ENCODE measurements around the gene RANBP2. TPM values are rescaled to one million over a fixed set of nuclear protein-coding genes. Genes with fewer than 3 reads are reported as not detected.
"Not testable (repeated sequence)": the region's sequence is repeated elsewhere in the genome, so short reads cannot be mapped to it uniquely, and the experiment has no call there.

The RANBP2 gene
- total and polyA plus RNA-seq, 12 donors, result 8.0 to 74.0 (median 56.1) TPM

- peak; percentile 61 to 87 (median 82) for ATAC-seq
- intact Hi-C loops (cut with DNase I), result not testable (repeated sequence)
Measured at GRCh38 chr2:108690001-108690400, 29.3 kb upstream of the RANBP2 start.

DNA sequence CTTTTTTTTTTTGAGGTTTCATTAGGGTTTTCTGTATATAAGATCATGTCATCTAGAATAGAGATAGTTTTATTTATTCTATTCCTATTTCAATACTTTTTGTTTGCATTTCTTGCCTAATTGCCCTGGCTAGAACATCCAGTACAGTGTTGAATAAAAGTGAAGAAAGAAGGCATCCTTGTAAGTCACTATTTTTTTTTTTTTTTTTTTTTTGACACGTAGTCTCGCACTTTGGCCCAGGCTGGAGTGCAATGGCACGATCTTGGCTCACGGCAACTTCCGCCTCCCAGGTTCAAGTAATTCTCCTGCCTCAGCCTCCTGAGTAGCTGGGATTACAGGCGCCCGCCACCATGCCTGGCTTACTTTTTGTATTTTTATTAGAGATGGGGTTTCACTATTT lies 27.8 kb upstream of the RANBP2 start:
- Histone ChIP-seq H3K9me3 (no peaks in the 10 kb centered on the region), H3K27ac (no peak overlapping the region), H3K27me3 (no peaks in the 10 kb centered on the region), H3K36me3 (peaks cover 0 to 6% (median 0%) of the 10 kb centered on the region in 9 donors), H3K4me1 (peaks cover 0 to 3% (median 0%) of the 10 kb centered on the region in 9 donors), H3K4me3 (no peak overlapping the region)
- intact Hi-C loops (cut with DNase I), result no loop called here
- DNase-seq (no peak), ATAC-seq (no peak)
- 96 to 97% methylated on average over 7 of the region's 7 CpGs for WGBS, 2 donors
- TF ChIP-seq, protein P1, sequence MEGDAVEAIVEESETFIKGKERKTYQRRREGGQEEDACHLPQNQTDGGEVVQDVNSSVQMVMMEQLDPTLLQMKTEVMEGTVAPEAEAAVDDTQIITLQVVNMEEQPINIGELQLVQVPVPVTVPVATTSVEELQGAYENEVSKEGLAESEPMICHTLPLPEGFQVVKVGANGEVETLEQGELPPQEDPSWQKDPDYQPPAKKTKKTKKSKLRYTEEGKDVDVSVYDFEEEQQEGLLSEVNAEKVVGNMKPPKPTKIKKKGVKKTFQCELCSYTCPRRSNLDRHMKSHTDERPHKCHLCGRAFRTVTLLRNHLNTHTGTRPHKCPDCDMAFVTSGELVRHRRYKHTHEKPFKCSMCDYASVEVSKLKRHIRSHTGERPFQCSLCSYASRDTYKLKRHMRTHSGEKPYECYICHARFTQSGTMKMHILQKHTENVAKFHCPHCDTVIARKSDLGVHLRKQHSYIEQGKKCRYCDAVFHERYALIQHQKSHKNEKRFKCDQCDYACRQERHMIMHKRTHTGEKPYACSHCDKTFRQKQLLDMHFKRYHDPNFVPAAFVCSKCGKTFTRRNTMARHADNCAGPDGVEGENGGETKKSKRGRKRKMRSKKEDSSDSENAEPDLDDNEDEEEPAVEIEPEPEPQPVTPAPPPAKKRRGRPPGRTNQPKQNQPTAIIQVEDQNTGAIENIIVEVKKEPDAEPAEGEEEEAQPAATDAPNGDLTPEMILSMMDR (IDR thresholded peaks at IDR 0.05), result no peak

More at GRCh38 chr2:108690001-108690400, 29.3 kb upstream of the RANBP2 start:
- H3K4me3 ChIP-seq, H3K27me3 ChIP-seq, H3K27ac ChIP-seq, H3K4me1 ChIP-seq, DNase-seq, H3K9me3 ChIP-seq: not testable (repeated sequence)
- TF ChIP-seq, protein P1 (IDR thresholded peaks at IDR 0.05), result peak in 4 of 9 donors; percentile 11 to 37 (median 25)
- H3K36me3 ChIP-seq, result peaks cover 0 to 20% (median 11%) of the 10 kb centered on the region in 9 donors
- WGBS, 2 donors, result no CpG with 5 or more reads among the region's 1 CpG

GRCh38 chr2:108701208-108701607 lies 18.1 kb upstream of the RANBP2 start:
- intact Hi-C loops (cut with DNase I), result no loop called here
- no peaks in the 10 kb centered on the region for H3K36me3 ChIP-seq
- H3K4me1 ChIP-seq, result peaks cover 0 to 10% (median 7%) of the 10 kb centered on the region in 9 donors
- peaks cover 0 to under 1% (median 0%) of the 10 kb centered on the region in 11 donors for H3K9me3 ChIP-seq
- 9 to 12% methylated on average over 3 of the region's 3 CpGs for WGBS, 2 donors
- TF ChIP-seq, protein P1 (IDR thresholded peaks at IDR 0.05), result no peak
- H3K27me3 ChIP-seq, result no peaks in the 10 kb centered on the region
- H3K27ac ChIP-seq, result no peak overlapping the region
- H3K4me3 ChIP-seq, result no peak overlapping the region
- no peak for DNase-seq
- ATAC-seq, result peak in 2 of 8 donors; percentile 54 to 84

DNA sequence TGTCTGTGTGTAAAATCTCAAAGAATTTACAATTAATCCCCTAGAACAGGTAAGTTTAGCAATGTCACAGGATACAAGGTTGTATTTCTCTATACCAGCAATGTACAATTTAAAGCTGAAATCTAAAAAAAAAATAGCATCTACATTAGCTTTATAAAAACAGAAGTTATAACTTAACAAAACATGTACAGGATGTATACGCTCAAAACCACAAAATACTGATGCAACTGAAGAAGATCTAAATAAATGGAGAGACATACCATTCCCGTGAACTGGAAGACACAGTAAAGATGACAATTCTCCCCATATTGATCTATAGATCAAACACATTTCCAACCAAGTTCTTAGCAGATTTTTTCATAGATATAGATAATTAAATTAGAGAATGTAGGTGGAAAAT lies 17.5 kb upstream of the RANBP2 start:
- no peak overlapping the region for H3K27ac ChIP-seq
- DNase-seq (no peak), ATAC-seq (no peak)
- H3K9me3 ChIP-seq, result peaks cover 0 to 6% (median 0%) of the 10 kb centered on the region in 11 donors
- intact Hi-C loops (cut with DNase I), result no loop called here
- H3K4me3 ChIP-seq, result no peak overlapping the region
- peaks cover 0 to 10% (median 7%) of the 10 kb centered on the region in 9 donors for H3K4me1 ChIP-seq
- H3K27me3 ChIP-seq, result no peaks in the 10 kb centered on the region
- no peaks in the 10 kb centered on the region for H3K36me3 ChIP-seq
- WGBS, 2 donors, result 88 to 89% methylated on average over 2 of the region's 2 CpGs
- TF ChIP-seq, protein P1 (IDR thresholded peaks at IDR 0.05), result no peak
